HS-27A (cell line): ENCODE results near the gene ZFYVE28.

Source experiments
- DNase-seq: peaks from one replicate; pipeline ENCODE4 v3.0.0-alpha.2; 2012; ENCODE audit warnings: low read depth, missing footprints

Gene ZFYVE28

GRCh38 chr4:2272026-2272827 is 146.2 kb downstream of the ZFYVE28 start:
- no peak for DNase-seq

GRCh38 chr4:2271279-2272025 is 147.0 kb downstream of the ZFYVE28 start:
- no peak for DNase-seq

- no peak for DNase-seq
Observed at GRCh38 chr4:2270341-2271165, 147.9 kb downstream of the ZFYVE28 start.

DNA sequence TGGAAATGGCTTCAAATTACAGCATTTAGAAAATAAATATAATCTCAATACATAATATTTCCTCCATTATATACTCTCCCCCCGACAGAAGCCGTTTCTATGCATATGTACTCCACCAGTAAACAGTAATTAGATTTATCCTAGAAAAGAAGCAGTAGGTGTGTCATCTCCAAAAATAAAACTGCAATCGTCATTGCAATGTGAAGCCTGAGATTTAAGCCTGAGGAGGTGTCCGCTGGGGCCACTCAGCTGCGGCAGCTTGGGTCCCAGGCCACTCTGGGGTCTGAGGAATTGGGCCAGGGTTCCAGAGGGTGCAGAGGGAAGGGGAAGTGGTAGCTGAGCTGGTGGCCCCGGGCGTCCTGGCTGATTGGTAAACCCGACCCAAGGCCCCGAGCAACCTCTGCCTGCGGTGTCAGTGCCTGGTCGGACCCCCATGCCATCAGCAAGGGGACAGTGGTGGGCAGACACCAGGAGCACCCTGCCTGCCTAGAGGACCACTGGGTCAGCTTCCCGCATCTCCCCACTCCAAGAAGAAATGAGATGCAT is 148.8 kb downstream of the ZFYVE28 start:
- no peak for DNase-seq

GRCh38 chr4:2269206-2269531 is 149.3 kb downstream of the ZFYVE28 start:
- DNase-seq = no peak

- DNase-seq = no peak
Observed at GRCh38 chr4:2268357-2269205, 149.9 kb downstream of the ZFYVE28 start.

DNA sequence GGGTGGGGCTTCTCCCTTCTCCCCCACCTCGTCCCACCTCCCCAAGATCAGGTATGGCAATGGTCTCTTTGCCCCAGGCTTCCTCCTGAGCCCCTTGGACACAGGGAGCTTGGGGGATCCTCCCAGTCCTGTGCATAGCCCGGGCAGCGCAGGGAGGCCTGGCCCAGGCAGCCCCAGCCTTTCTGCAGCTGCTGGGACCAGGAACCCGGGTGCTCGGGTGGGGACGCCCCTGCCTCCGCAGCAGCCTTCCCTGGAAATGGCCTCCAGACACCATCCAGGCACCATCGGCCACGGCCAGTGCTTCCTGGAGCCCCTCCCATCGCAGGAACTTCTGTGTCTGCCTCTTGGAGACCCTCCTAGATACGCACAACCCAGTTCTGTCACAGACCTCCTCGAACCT is 150.6 kb downstream of the ZFYVE28 start:
- no peak for DNase-seq

- DNase-seq = no peak
Observed at GRCh38 chr4:2267320-2267811, 151.1 kb downstream of the ZFYVE28 start.

GRCh38 chr4:2266821-2267220 is 151.6 kb downstream of the ZFYVE28 start:
- no peak for DNase-seq

GRCh38 chr4:2266181-2266580 is 152.3 kb downstream of the ZFYVE28 start:
- no peak for DNase-seq

DNA sequence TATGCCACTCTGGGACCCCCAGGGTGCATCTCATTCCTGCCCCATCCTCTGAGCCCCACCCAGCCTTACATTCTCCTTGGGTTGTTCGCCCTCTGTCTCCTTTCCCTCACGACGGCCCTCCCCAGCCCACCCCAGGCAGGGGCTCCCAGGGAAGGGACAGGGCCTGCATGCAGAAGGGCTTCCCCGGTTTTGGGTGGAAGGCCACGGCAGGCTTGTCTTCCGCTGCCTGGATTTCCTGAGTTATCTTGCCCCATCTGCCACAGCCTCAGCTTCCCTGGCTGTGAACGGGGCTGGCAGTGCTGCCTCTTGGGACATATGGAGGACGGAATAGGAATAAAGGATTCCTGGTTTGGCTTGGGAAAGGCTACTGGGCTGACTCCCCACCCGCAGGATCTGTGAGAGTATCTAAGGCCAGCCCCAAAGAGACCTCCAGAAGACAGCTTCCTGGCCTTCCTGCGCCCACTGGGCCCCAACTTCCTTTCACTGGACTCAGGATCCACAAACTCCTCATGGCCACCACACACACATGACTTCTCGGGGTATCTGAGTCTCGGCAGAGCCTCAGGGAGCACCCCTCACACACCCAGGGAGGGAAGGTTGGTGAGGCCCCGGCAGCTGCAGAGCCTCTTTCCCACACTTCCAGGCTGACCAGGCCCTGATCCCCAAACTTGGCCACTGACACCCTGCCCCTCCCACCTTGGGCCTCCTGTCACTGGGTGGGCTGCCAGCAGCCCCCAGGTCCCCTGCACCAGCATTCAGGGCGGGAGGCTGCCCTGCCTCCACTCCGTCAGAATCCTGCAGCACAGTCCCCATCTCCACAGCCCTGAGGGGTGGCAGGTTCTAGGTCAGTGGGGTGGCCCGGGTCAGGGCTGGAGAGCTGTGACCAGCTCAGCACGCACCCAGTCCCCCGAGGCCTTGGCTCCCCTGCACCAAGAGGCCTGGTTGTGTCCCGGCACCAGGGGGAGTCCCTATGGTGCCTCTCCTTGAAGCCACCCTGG is 153.0 kb downstream of the ZFYVE28 start:
- DNase-seq = no peak

DNA sequence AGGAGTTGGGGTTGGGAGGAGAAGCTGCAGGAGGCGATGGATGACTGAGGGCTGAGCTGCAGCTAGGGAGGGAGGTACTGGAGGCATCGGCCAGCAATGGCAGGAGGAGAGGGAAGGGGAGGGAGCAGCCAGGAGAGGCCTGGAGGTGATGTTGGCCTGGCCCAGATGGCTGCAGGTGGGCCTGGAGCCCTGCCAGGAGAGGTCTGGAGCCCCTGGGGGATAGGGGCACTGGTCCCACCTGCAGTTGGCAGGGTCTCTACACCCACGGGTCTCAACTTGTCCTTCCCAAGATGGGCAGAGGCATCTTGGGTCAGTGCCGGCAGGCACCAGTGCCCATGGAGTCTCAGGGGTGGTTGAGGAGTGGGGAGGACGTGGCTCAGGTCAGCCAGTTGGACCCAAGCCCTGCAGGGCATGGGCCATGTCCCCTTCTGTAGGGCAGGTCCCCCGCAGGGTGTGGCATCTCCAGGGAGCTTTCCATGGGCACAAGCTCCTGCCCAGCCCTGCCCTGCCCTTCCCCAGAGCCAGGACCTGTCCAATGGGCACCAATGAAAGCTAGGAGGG is 153.9 kb downstream of the ZFYVE28 start:
- no peak for DNase-seq

- DNase-seq = no peak
Observed at GRCh38 chr4:2263926-2264321, 154.5 kb downstream of the ZFYVE28 start.

DNA sequence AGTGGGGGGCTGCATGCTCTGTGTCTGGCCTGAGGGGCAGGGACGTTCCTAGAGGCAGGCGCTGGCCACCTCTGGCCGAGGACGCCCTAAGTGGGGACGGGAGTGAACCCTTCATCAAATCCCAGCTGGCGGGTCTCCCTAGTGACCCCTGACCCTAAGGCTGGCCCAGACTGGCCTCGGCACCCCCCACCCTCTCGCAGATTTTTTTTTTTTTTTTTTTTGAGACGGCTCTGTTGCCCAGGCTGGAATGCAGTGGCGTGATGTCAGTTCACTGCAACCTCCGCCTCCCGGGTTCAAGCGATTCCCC is 155.5 kb downstream of the ZFYVE28 start:
- DNase-seq = no peak

- DNase-seq = peak; percentile 90
Observed at GRCh38 chr4:2262145-2262943, 156.1 kb downstream of the ZFYVE28 start.

GRCh38 chr4:2261853-2262144 is 156.6 kb downstream of the ZFYVE28 start, which contains the start of gene MXD4:
TSS of gene MXD4 (minus strand) at chr4:2262109. CDS start at chr4:2261980, 129 bp downstream.
- DNase-seq = no peak

DNA sequence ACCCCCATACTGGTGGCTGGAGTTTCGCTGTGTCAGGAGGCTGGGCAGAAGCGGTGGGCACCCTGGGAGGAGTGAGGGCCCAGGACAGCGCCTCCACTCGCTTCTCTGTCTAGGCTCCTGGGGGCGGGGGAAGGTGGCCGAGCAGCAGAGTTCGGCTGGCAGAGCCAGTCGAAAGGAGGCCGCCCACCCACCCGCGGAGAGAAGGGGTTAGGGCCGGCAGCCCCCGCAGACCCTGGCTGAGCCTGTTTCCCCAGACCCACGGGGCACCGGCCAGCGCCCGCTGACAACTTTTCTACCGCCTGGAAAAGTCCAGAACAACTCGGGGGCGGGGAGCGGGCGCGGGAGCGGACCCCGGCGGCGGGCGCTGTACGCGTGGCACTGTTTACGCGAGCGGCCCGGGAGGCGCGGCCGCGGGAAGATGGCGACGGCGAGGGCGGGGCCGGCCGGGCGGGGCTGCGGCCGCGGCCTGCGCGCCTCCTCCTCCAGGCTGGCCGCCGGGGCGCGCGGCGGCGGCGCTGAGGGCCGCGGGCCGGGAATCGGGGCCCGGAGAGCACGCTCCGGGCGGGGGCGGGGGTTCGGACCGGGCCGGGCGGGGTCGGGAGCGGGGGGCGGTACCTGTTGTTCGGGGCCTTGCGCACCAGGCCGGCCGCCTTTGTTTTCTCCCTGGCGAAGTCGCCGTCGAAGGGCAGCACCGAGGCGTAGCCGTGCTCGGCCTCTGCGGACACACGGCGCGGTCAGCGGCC is 157.2 kb downstream of the ZFYVE28 start:
- no peak for DNase-seq

DNA sequence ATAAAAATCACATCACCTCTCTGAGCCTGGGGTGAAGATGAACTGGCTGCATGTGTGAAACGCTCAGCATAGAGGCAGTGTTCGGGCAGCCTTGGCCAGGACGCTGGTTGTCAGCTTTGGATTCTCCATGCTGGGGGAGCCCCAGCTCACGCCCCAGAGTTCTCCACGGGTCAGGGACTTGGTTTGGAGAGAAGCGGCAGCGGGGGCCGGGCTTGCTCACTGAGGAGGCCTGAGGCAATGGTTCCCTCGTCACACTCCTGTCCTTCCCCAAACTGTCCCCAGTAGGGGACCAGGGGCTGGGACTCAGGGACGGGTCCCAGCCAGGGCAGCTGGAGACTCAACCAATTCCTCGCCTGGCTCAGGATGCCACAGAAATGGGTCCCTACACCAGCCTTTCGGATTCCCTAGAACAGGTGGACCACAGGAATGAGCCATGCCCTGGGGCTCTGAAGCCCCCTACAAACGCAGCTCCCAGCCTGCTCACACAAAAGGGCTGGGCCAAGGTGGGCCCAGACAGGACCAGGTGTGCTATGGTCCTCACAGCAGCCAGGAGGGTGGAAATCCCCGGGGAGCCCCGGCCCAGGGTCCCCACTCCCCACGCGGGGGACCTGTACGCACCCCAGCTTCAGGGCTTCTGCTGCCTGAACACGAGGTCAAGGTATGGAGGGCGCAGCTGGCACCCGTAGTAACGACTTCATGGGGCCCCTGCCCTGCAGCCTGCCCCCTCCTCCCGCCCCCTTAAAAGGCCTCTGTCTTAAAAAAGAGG is 157.9 kb downstream of the ZFYVE28 start:
- no peak for DNase-seq
